MM.1S (cell line): Measurements from ENCODE around the gene GOLIM4.

ENCODE experiments used
- CTCF ChIP-seq: fragments of 300-600 bp; sonication (generic); IDR thresholded peaks from 2 replicates; pipeline ENCODE4 v1.5.1; 2016; ENCODE audit warnings: antibody characterized with exemption, low read length, mixed read lengths
- EZH2 ChIP-seq: fragments of 300-600 bp; sonication (generic); optimal IDR thresholded peaks from 2 replicates; pipeline ENCODE3; 2017; ENCODE audit warnings: low read depth, mild to moderate bottlenecking, antibody characterized with exemption, low read length, mixed read lengths

GRCh38 chr3:168061332-168061996, 34.3 kb downstream of the GOLIM4 start:
- TF ChIP-seq EZH2 = no peak
- 0 out of 2 replicates have a peak, but pooled peaks have one; percentile 7 for TF ChIP-seq CTCF
